OCI-LY7 (cell line): Measurements from ENCODE around the gene LRRC75A.

Source experiments
- EZH2phosphoT487 ChIP-seq: fragments of 200-600 bp; sonication (generic); IDR thresholded peaks from 2 replicates; pipeline ENCODE4 v1.6.1; 2018; ENCODE audit warnings: low read depth, borderline replicate concordance, mild to moderate bottlenecking, mixed run types, antibody characterized with exemption, low read length, moderate library complexity, mixed read lengths
- TF ChIP-seq, protein P1 (sequence below): fragments of 200-600 bp; sonication (generic); conservative IDR thresholded peaks from 2 replicates; pipeline ENCODE4 v1.5.1; 2014; ENCODE audit warnings: mild to moderate bottlenecking, antibody characterized with exemption, low read length, moderate library complexity, mixed read lengths

GRCh38 chr17:16466407-16466806 is 25.6 kb downstream of the LRRC75A start:
- TF ChIP-seq, protein P1, sequence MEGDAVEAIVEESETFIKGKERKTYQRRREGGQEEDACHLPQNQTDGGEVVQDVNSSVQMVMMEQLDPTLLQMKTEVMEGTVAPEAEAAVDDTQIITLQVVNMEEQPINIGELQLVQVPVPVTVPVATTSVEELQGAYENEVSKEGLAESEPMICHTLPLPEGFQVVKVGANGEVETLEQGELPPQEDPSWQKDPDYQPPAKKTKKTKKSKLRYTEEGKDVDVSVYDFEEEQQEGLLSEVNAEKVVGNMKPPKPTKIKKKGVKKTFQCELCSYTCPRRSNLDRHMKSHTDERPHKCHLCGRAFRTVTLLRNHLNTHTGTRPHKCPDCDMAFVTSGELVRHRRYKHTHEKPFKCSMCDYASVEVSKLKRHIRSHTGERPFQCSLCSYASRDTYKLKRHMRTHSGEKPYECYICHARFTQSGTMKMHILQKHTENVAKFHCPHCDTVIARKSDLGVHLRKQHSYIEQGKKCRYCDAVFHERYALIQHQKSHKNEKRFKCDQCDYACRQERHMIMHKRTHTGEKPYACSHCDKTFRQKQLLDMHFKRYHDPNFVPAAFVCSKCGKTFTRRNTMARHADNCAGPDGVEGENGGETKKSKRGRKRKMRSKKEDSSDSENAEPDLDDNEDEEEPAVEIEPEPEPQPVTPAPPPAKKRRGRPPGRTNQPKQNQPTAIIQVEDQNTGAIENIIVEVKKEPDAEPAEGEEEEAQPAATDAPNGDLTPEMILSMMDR = no peak
- TF ChIP-seq EZH2phosphoT487 = no peak
